WTC11 (cell line): Measurements from ENCODE around the gene LDLRAD3. TPM values are rescaled to one million over a fixed set of nuclear protein-coding genes. Genes with fewer than 3 reads are reported as not detected.

ENCODE experiments used
- ATAC-seq: fragments of 200-7000 bp; cut with Tn5 transposase; 2 replicates; pipeline ENCODE4 v1.10.0; 2021; ENCODE audit warnings: mild to moderate bottlenecking, moderate library complexity
- CTCF ChIA-PET: fragments of 300-600 bp; sonication (Branson Sonifier 250); formaldehyde crosslinking; loops from one replicate; lab custom pipeline; 2021; ENCODE audit warnings: antibody characterized with exemption; lab: Charles Lee
- POLR2A ChIA-PET: fragments of 350-600 bp; sonication (Branson Sonifier 250); formaldehyde crosslinking; loops from one replicate; lab custom pipeline; 2021; ENCODE audit warnings: antibody characterized with exemption; lab: Charles Lee
- DNase-seq: peaks from one replicate; pipeline ENCODE4 v3.0.0; 2021; ENCODE audit warnings: low spot score
- H3K27ac Mint-ChIP-seq: 2 replicates; pipeline ENCODE4 v1.8.0; 2021; ENCODE audit warnings: mixed read lengths
- H3K27me3 Mint-ChIP-seq: 2 replicates; pipeline ENCODE4 v1.8.0; 2021; ENCODE audit warnings: low read depth, mild to moderate bottlenecking, moderate library complexity, mixed read lengths
- H3K36me3 Mint-ChIP-seq: 2 replicates; pipeline ENCODE4 v1.8.0; 2021; ENCODE audit warnings: mixed read lengths
- H3K4me1 Mint-ChIP-seq: 2 replicates; pipeline ENCODE4 v1.8.0; 2022; ENCODE audit warnings: mixed read lengths
- H3K4me3 Mint-ChIP-seq: 2 replicates; pipeline ENCODE4 v1.8.0; 2021; ENCODE audit warnings: mild to moderate bottlenecking, moderate library complexity, mixed read lengths
- H3K9me3 Mint-ChIP-seq: 2 replicates; pipeline ENCODE4 v1.8.0; 2021; ENCODE audit warnings: mixed read lengths
- FOXJ3 ChIP-seq: sonication (generic); formaldehyde crosslinking; IDR thresholded peaks from 2 replicates; pipeline ENCODE4 v1.9.0; 2021; ENCODE audit warnings: missing genetic modification reagents, mild to moderate bottlenecking, borderline replicate concordance
- GABPB1 ChIP-seq: sonication (generic); formaldehyde crosslinking; IDR thresholded peaks from 2 replicates; pipeline ENCODE4 v1.8.1; 2023; ENCODE audit warnings: mild to moderate bottlenecking, missing genetic modification reagents
- GTF2I ChIP-seq: fragments of 250-450 bp; sonication (Bioruptor Pico); conservative IDR thresholded peaks from 2 replicates; pipeline ENCODE4 v1.4.0; 2021; ENCODE audit warnings: mild to moderate bottlenecking
- IRF2 ChIP-seq: sonication (generic); formaldehyde crosslinking; IDR thresholded peaks from 2 replicates; pipeline ENCODE4 v1.8.0; 2022; ENCODE audit warnings: low read depth, missing genetic modification reagents, borderline replicate concordance
- MXD4 ChIP-seq: fragments of 250-450 bp; sonication (Bioruptor Pico); IDR thresholded peaks from 2 replicates; pipeline ENCODE4 v1.8.0; 2021; ENCODE audit warnings: mild to moderate bottlenecking, moderate library complexity, borderline replicate concordance
- NFYB ChIP-seq: sonication (generic); formaldehyde crosslinking; conservative IDR thresholded peaks from 2 replicates; pipeline ENCODE4 v1.8.0; 2022; ENCODE audit warnings: low read depth, missing genetic modification reagents
- NR2C2 ChIP-seq: sonication (generic); formaldehyde crosslinking; IDR thresholded peaks from 2 replicates; pipeline ENCODE4 v1.8.0; 2022; ENCODE audit warnings: mild to moderate bottlenecking, missing genetic modification reagents
- OVOL2 ChIP-seq: fragments of 250-450 bp; sonication (Bioruptor Pico); IDR thresholded peaks from 2 replicates; pipeline ENCODE4 v1.9.0; 2021; ENCODE audit warnings: mild to moderate bottlenecking, borderline replicate concordance
- PRRX2 ChIP-seq: fragments of 250-450 bp; sonication (Bioruptor Pico); IDR thresholded peaks from 2 replicates; pipeline ENCODE4 v1.8.0; 2021; ENCODE audit warnings: mild to moderate bottlenecking
- RORB ChIP-seq: fragments of 250-450 bp; sonication (Bioruptor Pico); IDR thresholded peaks from 2 replicates; pipeline ENCODE4 v1.9.0; 2021; ENCODE audit warnings: mild to moderate bottlenecking
- ZNF232 ChIP-seq: sonication (generic); formaldehyde crosslinking; IDR thresholded peaks from 2 replicates; pipeline ENCODE4 v1.8.0; 2022; ENCODE audit warnings: mild to moderate bottlenecking, missing genetic modification reagents
- ZNF416 ChIP-seq: fragments of 250-450 bp; sonication (Bioruptor Pico); IDR thresholded peaks from 2 replicates; pipeline ENCODE4 v1.9.0; 2021; ENCODE audit warnings: mild to moderate bottlenecking, inconsistent platforms
- ZNF671 ChIP-seq: fragments of 250-450 bp; sonication (Bioruptor Pico); IDR thresholded peaks from 2 replicates; pipeline ENCODE4 v1.8.0; 2021; ENCODE audit warnings: mild to moderate bottlenecking
- total RNA-seq: library from RNA; stranded (reverse); gene quantifications from 3 replicates; pipeline ENCODE4 v1.2.3, GENCODE V29; 2021
- TF ChIP-seq, protein P1 (sequence below): fragments of 250-450 bp; sonication (Bioruptor Pico); IDR thresholded peaks from 2 replicates; pipeline ENCODE4 v1.9.0; 2021; ENCODE audit warnings: mild to moderate bottlenecking, borderline replicate concordance
- TF ChIP-seq, protein P2 (sequence below): sonication (generic); formaldehyde crosslinking; conservative IDR thresholded peaks from 2 replicates; pipeline ENCODE4 v1.8.1; 2022; ENCODE audit warnings: mild to moderate bottlenecking, missing genetic modification reagents
- TF ChIP-seq, protein P3 (sequence below): sonication (generic); formaldehyde crosslinking; IDR thresholded peaks from 2 replicates; pipeline ENCODE4 v1.8.1; 2023; ENCODE audit warnings: mild to moderate bottlenecking, missing genetic modification reagents, borderline replicate concordance
- TF ChIP-seq, protein P4 (sequence below): fragments of 250-450 bp; sonication (Bioruptor Pico); IDR thresholded peaks from 2 replicates; pipeline ENCODE4 v1.9.0; 2021; ENCODE audit warnings: mild to moderate bottlenecking
- TF ChIP-seq, protein P5 (sequence below): fragments of 250-450 bp; sonication (Bioruptor Pico); IDR thresholded peaks from 2 replicates; pipeline ENCODE4 v2.1.2; 2022; ENCODE audit warnings: mild to moderate bottlenecking, moderate library complexity

Gene LDLRAD3
- total RNA-seq, 1 experiment from 2014 or later: 14.5 TPM

- H3K4me3 Mint-ChIP-seq: no peak overlapping the region
- no peaks in the 10 kb centered on the region for H3K27me3 Mint-ChIP-seq
- peaks cover 44% of the 10 kb centered on the region for H3K4me1 Mint-ChIP-seq
- ChIA-PET CTCF (interaction anchor here (1.2 to 1.4 kb wide), 2 partner anchors 75 to 78 kb away, joined by 5 read pairs; no protein-coding TSS in a partner anchor), POLR2A (no interaction called here)
- peaks cover 16% of the 10 kb centered on the region for H3K9me3 Mint-ChIP-seq
- no peak overlapping the region for H3K27ac Mint-ChIP-seq
- TF ChIP-seq NR2C2 (CRISPR knock-in tag): no peak
- no peak for TF ChIP-seq ZNF671 (CRISPR knock-in tag)
- TF ChIP-seq, protein P1, sequence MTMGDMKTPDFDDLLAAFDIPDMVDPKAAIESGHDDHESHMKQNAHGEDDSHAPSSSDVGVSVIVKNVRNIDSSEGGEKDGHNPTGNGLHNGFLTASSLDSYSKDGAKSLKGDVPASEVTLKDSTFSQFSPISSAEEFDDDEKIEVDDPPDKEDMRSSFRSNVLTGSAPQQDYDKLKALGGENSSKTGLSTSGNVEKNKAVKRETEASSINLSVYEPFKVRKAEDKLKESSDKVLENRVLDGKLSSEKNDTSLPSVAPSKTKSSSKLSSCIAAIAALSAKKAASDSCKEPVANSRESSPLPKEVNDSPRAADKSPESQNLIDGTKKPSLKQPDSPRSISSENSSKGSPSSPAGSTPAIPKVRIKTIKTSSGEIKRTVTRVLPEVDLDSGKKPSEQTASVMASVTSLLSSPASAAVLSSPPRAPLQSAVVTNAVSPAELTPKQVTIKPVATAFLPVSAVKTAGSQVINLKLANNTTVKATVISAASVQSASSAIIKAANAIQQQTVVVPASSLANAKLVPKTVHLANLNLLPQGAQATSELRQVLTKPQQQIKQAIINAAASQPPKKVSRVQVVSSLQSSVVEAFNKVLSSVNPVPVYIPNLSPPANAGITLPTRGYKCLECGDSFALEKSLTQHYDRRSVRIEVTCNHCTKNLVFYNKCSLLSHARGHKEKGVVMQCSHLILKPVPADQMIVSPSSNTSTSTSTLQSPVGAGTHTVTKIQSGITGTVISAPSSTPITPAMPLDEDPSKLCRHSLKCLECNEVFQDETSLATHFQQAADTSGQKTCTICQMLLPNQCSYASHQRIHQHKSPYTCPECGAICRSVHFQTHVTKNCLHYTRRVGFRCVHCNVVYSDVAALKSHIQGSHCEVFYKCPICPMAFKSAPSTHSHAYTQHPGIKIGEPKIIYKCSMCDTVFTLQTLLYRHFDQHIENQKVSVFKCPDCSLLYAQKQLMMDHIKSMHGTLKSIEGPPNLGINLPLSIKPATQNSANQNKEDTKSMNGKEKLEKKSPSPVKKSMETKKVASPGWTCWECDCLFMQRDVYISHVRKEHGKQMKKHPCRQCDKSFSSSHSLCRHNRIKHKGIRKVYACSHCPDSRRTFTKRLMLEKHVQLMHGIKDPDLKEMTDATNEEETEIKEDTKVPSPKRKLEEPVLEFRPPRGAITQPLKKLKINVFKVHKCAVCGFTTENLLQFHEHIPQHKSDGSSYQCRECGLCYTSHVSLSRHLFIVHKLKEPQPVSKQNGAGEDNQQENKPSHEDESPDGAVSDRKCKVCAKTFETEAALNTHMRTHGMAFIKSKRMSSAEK: no peak
- TF ChIP-seq FOXJ3 (CRISPR knock-in tag): no peak
- TF ChIP-seq NFYB: no peak
- TF ChIP-seq MXD4 (CRISPR knock-in tag): no peak
- TF ChIP-seq, protein P2, sequence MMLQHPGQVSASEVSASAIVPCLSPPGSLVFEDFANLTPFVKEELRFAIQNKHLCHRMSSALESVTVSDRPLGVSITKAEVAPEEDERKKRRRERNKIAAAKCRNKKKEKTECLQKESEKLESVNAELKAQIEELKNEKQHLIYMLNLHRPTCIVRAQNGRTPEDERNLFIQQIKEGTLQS (CRISPR knock-in tag): no peak
- TF ChIP-seq, protein P3, sequence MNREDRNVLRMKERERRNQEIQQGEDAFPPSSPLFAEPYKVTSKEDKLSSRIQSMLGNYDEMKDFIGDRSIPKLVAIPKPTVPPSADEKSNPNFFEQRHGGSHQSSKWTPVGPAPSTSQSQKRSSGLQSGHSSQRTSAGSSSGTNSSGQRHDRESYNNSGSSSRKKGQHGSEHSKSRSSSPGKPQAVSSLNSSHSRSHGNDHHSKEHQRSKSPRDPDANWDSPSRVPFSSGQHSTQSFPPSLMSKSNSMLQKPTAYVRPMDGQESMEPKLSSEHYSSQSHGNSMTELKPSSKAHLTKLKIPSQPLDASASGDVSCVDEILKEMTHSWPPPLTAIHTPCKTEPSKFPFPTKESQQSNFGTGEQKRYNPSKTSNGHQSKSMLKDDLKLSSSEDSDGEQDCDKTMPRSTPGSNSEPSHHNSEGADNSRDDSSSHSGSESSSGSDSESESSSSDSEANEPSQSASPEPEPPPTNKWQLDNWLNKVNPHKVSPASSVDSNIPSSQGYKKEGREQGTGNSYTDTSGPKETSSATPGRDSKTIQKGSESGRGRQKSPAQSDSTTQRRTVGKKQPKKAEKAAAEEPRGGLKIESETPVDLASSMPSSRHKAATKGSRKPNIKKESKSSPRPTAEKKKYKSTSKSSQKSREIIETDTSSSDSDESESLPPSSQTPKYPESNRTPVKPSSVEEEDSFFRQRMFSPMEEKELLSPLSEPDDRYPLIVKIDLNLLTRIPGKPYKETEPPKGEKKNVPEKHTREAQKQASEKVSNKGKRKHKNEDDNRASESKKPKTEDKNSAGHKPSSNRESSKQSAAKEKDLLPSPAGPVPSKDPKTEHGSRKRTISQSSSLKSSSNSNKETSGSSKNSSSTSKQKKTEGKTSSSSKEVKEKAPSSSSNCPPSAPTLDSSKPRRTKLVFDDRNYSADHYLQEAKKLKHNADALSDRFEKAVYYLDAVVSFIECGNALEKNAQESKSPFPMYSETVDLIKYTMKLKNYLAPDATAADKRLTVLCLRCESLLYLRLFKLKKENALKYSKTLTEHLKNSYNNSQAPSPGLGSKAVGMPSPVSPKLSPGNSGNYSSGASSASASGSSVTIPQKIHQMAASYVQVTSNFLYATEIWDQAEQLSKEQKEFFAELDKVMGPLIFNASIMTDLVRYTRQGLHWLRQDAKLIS (CRISPR knock-in tag): no peak
- TF ChIP-seq GTF2I (CRISPR knock-in tag): no peak
- no peak for TF ChIP-seq PRRX2 (CRISPR knock-in tag)
- TF ChIP-seq ZNF416 (CRISPR knock-in tag): no peak
- TF ChIP-seq GABPB1 (CRISPR knock-in tag): no peak
- TF ChIP-seq, protein P4, sequence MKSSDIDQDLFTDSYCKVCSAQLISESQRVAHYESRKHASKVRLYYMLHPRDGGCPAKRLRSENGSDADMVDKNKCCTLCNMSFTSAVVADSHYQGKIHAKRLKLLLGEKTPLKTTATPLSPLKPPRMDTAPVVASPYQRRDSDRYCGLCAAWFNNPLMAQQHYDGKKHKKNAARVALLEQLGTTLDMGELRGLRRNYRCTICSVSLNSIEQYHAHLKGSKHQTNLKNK (CRISPR knock-in tag): no peak
- no peak for TF ChIP-seq ZNF232 (CRISPR knock-in tag)
- TF ChIP-seq RORB (CRISPR knock-in tag): no peak
- no peak for TF ChIP-seq OVOL2 (CRISPR knock-in tag)
- no peak for TF ChIP-seq IRF2
- ATAC-seq (no peak), DNase-seq (no peak)
- peaks cover 15% of the 10 kb centered on the region for H3K36me3 Mint-ChIP-seq
These were observed 50.6 kb downstream of the LDLRAD3 start for GRCh38 chr11:35994421-35994820.

GRCh38 chr11:35995681-35996271, 51.9 kb downstream of the LDLRAD3 start:
- DNase-seq (no peak), ATAC-seq (no peak)
- CTCF ChIA-PET: interaction anchor here (2.4 kb wide), 1 partner anchor 174 kb away, joined by 12 read pairs; no protein-coding TSS in a partner anchor
- H3K36me3 Mint-ChIP-seq: peaks cover 15% of the 10 kb centered on the region
- H3K9me3 Mint-ChIP-seq: peaks cover 16% of the 10 kb centered on the region
- TF ChIP-seq ZNF671 (CRISPR knock-in tag): no peak
- TF ChIP-seq, protein P5, sequence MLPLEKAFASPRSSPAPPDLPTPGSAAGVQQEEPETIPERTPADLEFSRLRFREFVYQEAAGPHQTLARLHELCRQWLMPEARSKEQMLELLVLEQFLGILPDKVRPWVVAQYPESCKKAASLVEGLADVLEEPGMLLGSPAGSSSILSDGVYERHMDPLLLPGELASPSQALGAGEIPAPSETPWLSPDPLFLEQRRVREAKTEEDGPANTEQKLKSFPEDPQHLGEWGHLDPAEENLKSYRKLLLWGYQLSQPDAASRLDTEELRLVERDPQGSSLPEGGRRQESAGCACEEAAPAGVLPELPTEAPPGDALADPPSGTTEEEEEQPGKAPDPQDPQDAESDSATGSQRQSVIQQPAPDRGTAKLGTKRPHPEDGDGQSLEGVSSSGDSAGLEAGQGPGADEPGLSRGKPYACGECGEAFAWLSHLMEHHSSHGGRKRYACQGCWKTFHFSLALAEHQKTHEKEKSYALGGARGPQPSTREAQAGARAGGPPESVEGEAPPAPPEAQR (CRISPR knock-in tag): no peak
- POLR2A ChIA-PET: no interaction called here
- H3K4me3 Mint-ChIP-seq: no peak overlapping the region
- H3K27ac Mint-ChIP-seq: no peak overlapping the region
- H3K27me3 Mint-ChIP-seq: no peaks in the 10 kb centered on the region
- H3K4me1 Mint-ChIP-seq: peaks cover 50% of the 10 kb centered on the region
